GM15510 (cell line): ENCODE measurements around the gene HNRNPA3.

Source experiments
- POLR2A ChIP-seq: IDR thresholded peaks from 3 replicates; pipeline ENCODE4 v1.6.1; 2011; ENCODE audit warnings: borderline replicate concordance; ENCODE audit not compliant: insufficient read length; ENCODE audit errors: extremely low read depth

HNRNPA3 gene

DNA sequence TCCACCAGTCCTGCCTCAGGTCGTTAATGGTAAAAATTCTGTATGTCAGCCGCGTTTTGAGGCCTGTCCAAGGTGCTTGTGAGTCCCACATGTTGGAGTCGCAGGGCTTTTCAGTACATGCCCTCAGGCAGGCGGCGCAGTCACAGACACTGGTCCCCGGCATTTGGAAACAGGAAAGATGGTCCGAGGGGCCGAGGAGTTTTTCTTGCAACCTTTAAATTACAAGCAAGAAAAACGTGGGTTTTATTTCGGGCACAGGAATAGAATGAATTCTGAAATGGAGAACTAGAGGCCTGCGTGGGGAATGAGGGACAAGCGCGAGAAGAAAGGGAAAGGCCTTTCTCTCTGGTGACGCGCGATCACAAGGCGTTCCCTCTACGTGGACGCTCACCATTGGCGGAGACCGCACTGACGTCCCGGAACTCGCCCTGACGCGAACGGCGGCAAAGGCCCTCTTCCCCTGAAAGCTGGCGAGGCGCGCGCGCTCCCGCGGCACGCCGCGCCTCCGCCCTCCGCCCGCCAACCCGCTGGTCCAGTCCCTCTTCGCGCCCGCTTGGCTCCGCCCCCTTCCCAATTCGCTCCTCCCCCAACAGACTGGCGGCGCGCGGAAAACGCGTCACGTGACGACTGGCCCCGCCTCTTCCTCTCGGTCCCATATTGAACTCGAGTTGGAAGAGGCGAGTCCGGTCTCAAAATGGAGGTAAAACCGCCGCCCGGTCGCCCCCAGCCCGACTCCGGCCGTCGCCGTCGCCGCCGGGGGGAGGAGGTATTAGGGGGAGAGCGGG, at the start of gene HNRNPA3:
Gene HNRNPA3 (plus strand): TSS at position 689 of the 785 bp plus-strand sequence. CDS start 6 bp downstream, at position 695.
- TF ChIP-seq POLR2A: peak; percentile 62

DNA sequence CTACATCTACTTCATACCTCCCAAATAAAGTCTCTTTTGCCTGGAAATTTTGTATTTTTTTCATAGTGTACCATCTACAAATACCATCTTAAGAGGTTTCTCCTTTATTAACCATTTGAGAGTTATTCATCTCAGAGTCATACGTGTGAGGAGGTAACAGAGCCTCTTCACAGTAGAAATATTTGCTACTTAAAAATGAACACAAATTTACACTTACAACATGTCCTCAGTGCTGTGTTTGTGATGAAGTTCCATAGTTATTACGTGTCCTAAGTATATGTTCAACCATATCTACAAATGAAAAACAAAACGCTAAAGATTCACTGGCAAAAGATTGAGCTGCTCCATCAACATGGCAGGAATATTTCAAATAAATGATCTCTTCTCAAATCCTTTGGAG, 48.5 kb upstream of the HNRNPA3 start:
- no peak for TF ChIP-seq POLR2A

DNA sequence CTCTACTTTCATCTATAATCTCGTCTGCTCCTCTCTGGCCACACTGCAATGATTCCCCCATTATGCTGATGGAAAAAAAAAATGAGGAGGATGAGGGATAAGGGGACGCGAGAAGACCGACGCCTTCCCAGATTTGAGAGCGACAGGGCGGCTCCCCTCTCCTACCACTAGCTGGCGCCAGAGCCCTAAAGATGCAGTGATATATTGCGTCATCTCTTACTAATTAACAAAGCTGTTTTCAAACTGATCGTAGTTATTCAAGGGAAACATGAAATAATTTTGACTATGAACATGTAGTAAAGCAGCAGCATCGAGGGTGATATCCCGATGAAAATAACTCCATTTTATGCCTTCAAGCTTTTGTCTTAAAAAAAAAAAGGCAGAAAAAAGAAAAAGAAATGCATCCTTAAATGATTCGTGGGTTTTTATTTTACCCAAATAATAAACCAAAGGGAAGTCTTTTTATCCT, 48.0 kb upstream of the HNRNPA3 start:
- no peak for TF ChIP-seq POLR2A

DNA sequence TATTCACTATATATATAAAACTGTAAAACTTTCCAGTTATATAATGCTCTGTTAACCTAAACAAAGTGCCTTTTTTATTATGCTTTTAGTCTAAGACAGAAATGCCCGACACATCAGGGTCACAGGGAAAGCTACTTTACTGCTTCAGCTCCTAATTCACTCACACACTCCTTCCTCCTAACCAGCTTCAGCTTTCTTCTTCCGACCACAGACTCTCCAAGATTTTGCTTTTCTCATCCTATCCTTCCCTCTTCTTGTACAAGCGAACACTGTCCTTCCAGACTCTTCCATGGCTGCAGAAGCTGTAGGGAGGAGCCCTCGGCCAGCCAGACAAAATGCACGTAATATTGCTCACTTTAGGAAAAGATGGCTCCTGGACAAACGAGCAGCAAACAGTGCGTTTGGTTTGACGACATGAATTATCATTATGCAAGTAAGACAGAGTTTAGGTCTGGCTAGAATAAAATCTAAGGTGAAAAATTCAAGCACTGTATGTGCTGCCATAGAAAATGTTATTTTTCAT, 47.5 kb upstream of the HNRNPA3 start:
- TF ChIP-seq POLR2A: no peak

DNA sequence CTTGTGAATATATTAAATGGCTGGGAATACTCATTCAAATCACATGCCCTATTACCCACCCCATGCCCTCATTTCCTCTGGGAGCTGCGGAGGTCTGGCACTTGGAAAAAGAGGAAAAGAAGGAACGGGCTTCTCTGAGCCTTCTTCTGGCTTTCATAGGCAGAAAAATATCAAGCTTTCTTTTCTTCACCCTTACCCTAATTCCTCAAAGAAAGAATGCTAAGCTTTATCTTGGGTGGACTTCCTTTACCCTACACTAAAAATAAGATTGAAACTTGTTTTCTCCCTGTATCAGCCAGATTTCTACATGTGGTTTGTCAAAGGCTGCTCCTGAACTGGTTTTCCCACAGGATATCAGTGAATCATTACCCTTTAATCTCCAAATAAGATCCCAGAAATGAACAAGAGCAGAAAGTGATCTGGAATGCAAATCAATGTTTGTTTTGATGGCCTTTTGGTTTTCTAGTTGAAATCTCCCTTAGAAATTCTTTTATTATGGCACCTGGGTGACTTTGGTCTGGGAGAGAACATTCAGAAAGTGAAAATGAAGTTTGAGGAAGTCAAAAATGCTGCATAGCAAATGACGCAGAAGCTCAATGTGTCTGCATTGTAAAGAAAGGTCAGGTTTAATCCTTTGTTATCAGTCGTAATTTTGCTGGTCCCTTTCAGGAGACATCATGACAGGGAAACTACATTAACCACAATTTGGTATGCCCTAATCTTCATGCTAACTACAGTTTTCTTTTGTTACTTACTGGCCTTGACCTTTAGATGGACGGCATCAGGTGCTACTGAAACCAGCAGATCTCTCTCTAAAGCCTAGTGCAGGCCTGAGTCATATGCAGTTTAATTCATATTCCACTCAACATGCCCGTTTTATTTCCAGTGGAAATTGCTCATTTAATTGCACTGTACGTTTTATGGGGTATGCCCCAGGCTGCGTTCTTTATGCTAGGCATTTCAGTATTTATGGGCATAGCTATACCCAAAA, 46.6 kb upstream of the HNRNPA3 start:
- peak; percentile 27 for TF ChIP-seq POLR2A

DNA sequence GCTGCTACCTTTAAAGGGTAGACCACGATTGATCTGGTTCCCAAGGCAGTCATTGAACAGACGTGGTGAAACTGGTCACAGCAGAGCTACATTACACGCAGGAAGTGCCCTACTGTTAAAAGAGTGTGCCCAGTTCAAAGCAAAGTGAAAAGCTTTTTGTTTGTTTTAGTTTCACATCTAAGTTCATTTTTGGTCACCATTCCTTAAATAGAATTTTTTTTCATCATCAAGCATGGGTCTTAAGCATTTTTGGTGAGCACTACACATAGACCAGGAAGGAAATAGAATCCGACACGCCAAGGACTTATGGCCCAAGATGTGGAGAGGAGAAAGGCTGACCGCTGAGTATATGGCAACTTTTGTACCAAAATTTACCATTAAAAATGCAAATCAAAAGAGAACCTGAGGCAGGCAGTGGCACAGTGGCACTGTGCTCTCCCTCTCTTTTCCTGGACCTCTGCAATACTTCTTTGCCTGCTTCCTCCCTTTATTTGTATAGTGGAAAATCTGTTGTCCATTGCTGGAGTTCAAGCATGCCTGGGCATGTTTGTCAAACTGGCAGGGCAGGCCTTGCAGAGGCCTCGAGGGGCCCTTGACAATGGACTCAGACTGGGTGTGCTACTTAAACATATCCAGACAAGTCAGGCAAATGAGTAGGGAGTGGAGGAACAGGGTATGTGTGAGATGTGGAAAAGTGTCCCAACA, 42.6 kb upstream of the HNRNPA3 start:
- TF ChIP-seq POLR2A: no peak

DNA sequence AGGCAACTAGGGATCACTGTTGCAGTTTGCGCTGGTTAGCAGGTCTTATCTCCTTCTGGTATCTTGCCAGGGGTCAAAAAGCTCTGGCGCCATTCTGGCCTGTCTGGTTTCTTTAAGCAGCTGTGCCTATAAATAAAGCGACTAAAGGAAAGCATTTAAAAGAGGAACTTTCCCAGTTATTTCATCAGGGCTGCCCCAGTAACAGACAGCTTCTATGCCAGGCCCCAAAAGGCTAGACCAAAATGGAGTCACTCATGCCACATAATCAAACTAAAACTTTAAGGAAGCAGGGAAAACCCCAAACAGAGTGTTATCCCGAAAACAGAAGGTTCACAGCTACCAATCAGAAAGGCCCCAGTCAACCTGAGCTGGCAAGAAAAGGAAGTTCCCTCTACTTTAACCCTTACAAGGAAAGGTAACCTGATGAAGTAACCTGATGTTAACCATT, 41.2 kb upstream of the HNRNPA3 start:
- no peak for TF ChIP-seq POLR2A

DNA sequence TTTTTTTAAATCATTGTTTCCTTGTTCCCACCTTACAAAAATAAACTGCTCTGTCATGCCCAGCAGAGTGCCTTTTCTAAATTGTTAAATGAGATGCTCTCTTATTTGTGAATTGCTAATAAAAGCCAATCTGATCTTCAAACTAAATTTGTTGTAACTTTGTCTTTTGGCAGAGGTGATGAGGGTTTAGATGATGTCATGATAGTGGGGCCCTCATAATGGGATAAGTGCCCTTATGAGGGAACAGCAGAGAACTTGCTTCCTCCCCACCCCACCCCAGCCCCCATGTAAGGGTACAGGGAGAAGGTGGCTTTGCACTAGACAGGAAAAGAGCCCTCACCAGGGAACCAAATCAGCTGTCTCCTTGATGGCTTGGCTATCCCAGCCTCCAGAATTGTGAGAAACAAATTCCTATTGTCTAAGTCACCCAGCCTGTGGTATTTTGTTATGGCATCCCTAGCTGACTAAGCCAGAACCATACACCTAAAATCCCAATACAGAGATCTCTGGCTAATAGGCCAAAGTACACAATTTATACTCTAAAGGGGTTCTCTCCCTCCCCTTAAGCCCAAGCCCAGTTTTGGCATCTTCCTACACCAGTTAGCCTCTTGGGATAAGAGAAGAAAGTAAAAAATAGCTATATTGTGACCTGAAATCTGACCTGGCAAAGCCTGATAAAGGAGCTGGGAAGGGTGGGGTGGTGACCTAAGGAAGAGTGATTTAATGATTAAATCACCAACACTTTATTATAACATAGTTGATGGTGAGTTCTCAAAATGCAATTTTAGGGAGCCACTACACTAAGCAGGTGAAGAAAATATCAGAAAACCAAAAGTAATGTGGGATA, 40.3 kb upstream of the HNRNPA3 start:
- no peak for TF ChIP-seq POLR2A

DNA sequence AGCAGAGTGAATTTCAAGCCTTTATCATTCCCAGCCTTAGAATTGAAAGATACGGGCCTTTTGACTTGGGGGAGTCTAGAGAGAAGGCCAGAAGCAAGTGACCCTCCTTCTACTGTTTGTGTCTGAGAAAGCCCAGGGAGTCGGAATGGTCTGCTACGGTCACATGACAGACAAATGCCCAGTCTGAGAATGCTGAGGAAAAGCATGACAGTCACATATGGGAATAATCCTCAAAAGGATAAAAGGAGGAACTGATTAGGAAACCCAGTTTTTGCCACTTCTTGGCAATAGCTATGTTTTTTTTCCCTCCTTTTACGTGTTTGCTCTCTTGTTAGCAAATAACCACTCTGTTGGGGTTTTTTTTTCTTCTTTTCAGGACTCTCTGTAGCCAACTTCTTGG, 38.1 kb upstream of the HNRNPA3 start:
- TF ChIP-seq POLR2A: no peak

DNA sequence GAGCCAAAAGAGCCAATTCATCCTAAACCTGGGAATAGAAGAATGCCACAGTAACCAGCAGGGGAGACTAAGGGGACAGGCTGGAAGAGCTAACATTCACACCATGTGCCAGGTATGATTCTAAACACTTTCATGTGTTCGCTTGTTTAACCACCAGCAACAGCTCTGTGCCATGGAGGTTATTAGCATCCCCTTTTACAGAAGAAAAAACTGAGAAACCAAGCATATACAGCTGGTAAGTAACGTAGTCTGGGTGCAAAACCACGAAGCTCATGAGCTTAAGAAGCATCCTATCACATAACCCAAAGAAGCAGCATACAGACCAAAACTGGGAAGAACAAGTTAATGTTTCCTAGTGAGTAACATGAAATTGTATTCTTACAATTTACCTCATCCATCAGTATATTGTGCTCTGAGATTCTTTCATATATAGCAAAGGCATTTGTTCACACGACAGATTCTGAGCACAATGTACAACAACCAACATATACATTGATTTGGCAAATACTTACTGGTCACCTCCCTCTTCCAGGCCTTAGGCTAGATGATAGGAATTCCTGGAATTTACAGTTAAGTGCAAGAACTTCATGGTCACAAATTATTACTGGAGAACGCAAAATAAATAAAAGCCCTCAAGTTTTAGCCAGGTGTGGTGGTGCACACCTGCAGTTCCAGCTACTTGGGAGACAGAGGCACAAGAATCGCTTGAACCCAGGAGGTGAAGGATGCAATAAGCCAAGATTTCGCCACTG, 36.5 kb upstream of the HNRNPA3 start:
- no peak for TF ChIP-seq POLR2A

DNA sequence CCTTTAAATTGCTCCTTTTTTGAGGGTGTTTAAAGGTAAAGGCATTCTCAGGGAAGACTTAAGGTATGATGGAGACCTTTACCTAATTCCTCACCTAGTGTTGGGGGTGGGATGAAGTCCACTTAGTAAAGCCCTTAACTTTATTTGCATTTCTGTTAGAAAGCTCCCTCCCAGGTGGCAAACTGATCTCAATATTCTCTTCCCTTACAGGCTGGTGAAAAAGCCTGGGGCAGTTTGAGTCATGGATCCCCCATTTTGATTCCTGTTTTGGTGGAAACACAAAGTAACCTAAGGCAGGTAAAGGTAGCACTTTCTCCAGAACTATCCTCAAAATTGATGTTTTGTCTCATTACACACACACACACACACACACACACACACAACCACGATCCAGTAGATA, 33.8 kb upstream of the HNRNPA3 start:
- TF ChIP-seq POLR2A: no peak

DNA sequence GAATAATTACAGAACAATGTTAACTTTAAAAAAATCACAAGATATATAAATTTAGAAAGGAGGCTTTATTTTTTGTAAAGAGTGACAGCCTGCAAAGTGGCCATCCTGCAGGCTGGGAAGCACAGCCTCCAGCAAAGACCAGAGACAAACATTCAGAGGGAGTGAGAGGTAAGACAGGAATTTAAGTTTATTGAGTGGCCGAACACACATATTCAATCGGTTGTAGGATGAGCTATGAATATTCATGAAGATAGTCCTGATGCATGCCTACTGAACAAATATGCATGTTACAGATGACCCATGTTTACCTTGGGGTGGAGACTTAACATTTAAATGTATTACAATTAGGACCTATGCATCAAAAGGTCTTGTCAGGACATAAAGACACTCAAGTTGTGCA, 33.4 kb upstream of the HNRNPA3 start:
- no peak for TF ChIP-seq POLR2A
